PC-9 (cell line): ENCODE data around the gene EGF. TPM values are rescaled to one million over a fixed set of nuclear protein-coding genes. Genes with fewer than 3 reads are reported as not detected.

Experiments
- BruUV-seq: library from RNA; stranded (reverse); fragments of 400-500 nt; replicated peaks from 2 replicates; lab custom pipeline; 2021; lab: Mats Ljungman, UMichigan
- CTCF ChIA-PET: fragments of 300-600 bp; sonication (Branson Sonifier 250); formaldehyde crosslinking; loops from one replicate; lab custom pipeline; 2022; ENCODE audit warnings: antibody characterized with exemption; lab: Charles Lee
- POLR2A ChIA-PET: fragments of 300-600 bp; sonication (Branson Sonifier 250); formaldehyde crosslinking; loops from one replicate; lab custom pipeline; 2022; ENCODE audit warnings: antibody characterized with exemption; ENCODE audit not compliant: unreplicated experiment; lab: Charles Lee
- DNase-seq, 2 experiments: peaks; one replicate each; pipeline versions ENCODE4 v3.0.0 to v3.0.0-alpha.2; 2015 to 2022; ENCODE audit warnings: mixed read lengths in 1 of 2
- H2AFZ ChIP-seq: fragments of 200-600 bp; sonication (generic); 2 replicates; pipeline ENCODE4 v1.8.1; 2017; ENCODE audit warnings: antibody characterized with exemption
- H3F3A ChIP-seq: fragments of 200-600 bp; sonication (generic); 2 replicates; pipeline ENCODE4 v1.8.1; 2017; ENCODE audit warnings: antibody characterized with exemption, mild to moderate bottlenecking, low read depth; ENCODE audit not compliant: insufficient read depth
- H3K27ac ChIP-seq: fragments of 200-600 bp; sonication (generic); 2 replicates; pipeline ENCODE4 v1.6.1; 2016; ENCODE audit warnings: mixed run types
- H3K27me3 ChIP-seq: fragments of 200-600 bp; sonication (generic); 2 replicates; pipeline ENCODE4 v1.6.1; 2016; ENCODE audit warnings: low read depth, mixed run types; ENCODE audit not compliant: insufficient read depth
- H3K36me3 ChIP-seq: fragments of 200-600 bp; sonication (generic); 2 replicates; pipeline ENCODE4 v1.6.1; 2016; ENCODE audit warnings: low read depth, mixed run types
- H3K4me1 ChIP-seq: fragments of 200-600 bp; sonication (generic); replicated peaks from 2 replicates; pipeline ENCODE4 v1.6.1; 2016; ENCODE audit warnings: mixed run types; ENCODE audit not compliant: insufficient read depth
- H3K4me2 ChIP-seq: fragments of 200-600 bp; sonication (generic); 2 replicates; pipeline ENCODE4 v1.6.1; 2017; ENCODE audit warnings: mixed run types
- H3K4me3 ChIP-seq: fragments of 200-600 bp; sonication (generic); 2 replicates; pipeline ENCODE4 v1.6.1; 2016; ENCODE audit warnings: mixed run types
- H3K79me2 ChIP-seq: fragments of 200-600 bp; sonication (generic); 2 replicates; pipeline ENCODE4 v1.6.1; 2017; ENCODE audit warnings: low read depth, mixed run types
- H3K9me2 ChIP-seq: fragments of 200-600 bp; sonication (generic); 2 replicates; pipeline ENCODE4 v1.8.1; 2017; ENCODE audit warnings: mild to moderate bottlenecking; ENCODE audit not compliant: insufficient read depth
- H3K9me3 ChIP-seq: fragments of 200-600 bp; sonication (generic); 2 replicates; pipeline ENCODE4 v1.8.1; 2016; ENCODE audit warnings: low read depth; ENCODE audit not compliant: insufficient read depth
- H4K20me1 ChIP-seq: fragments of 200-600 bp; sonication (generic); 2 replicates; pipeline ENCODE4 v1.8.1; 2017; ENCODE audit not compliant: insufficient read depth
- EZH2 ChIP-seq: fragments of 200-600 bp; sonication (generic); IDR thresholded peaks from 2 replicates; pipeline ENCODE4 v1.8.0; 2017; ENCODE audit warnings: antibody characterized with exemption, low read depth
- intact Hi-C: fragments of 100-400 bp; cut with micrococcal nuclease; formaldehyde crosslinking; loops from one replicate; pipeline ENCODE4 v1.10.0; 2022; ENCODE audit not compliant: unreplicated experiment
- total RNA-seq: library from RNA; stranded (reverse); gene quantifications from 2 replicates; pipeline ENCODE4 v1.2.3, GENCODE V29; 2021
- TF ChIP-seq, protein P1 (sequence below): fragments of 200-600 bp; sonication (generic); conservative IDR thresholded peaks from 2 replicates; pipeline ENCODE4 v1.6.1; 2017; ENCODE audit warnings: mixed run types, antibody characterized with exemption, mild to moderate bottlenecking, moderate library complexity

The EGF gene
- total RNA-seq, 1 experiment from 2014 or later, result 20.4 TPM

DNA sequence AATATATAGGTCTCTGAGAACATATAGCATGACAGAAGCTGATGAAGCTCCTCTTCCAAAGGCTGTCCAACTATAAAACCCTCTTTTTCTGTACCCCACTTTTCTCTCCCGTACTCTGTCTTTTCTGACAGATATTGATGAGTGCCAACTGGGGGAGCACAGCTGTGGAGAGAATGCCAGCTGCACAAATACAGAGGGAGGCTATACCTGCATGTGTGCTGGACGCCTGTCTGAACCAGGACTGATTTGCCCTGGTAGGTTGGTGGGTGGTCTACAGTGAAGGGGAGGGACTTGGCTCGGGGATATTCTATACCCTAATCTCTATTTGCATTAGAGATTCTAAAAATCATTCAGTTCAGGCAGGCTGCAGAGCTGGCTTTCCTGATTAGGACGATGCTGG, 80.4 kb downstream of the EGF start:
- no peaks in the 10 kb centered on the region for H4K20me1 ChIP-seq
- ChIA-PET CTCF (no interaction called here), POLR2A (no interaction called here)
- H2AFZ ChIP-seq, result no peak overlapping the region
- H3K9me3 ChIP-seq, result no peaks in the 10 kb centered on the region
- BruUV-seq, result no TSS peak
- peaks cover 13% of the 10 kb centered on the region for H3K4me1 ChIP-seq
- H3K27ac ChIP-seq, result no peak overlapping the region
- intact Hi-C loops, result no loop called here
- H3K4me2 ChIP-seq, result no peak overlapping the region
- H3K79me2 ChIP-seq, result no peaks in the 10 kb centered on the region
- DNase-seq, result no peak
- H3K4me3 ChIP-seq, result no peak overlapping the region
- H3K9me2 ChIP-seq, result no peaks in the 10 kb centered on the region
- no peaks in the 10 kb centered on the region for H3K36me3 ChIP-seq
- no peaks in the 10 kb centered on the region for H3F3A ChIP-seq
- TF ChIP-seq, protein P1, sequence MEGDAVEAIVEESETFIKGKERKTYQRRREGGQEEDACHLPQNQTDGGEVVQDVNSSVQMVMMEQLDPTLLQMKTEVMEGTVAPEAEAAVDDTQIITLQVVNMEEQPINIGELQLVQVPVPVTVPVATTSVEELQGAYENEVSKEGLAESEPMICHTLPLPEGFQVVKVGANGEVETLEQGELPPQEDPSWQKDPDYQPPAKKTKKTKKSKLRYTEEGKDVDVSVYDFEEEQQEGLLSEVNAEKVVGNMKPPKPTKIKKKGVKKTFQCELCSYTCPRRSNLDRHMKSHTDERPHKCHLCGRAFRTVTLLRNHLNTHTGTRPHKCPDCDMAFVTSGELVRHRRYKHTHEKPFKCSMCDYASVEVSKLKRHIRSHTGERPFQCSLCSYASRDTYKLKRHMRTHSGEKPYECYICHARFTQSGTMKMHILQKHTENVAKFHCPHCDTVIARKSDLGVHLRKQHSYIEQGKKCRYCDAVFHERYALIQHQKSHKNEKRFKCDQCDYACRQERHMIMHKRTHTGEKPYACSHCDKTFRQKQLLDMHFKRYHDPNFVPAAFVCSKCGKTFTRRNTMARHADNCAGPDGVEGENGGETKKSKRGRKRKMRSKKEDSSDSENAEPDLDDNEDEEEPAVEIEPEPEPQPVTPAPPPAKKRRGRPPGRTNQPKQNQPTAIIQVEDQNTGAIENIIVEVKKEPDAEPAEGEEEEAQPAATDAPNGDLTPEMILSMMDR, result no peak
- no peaks in the 10 kb centered on the region for H3K27me3 ChIP-seq

DNA sequence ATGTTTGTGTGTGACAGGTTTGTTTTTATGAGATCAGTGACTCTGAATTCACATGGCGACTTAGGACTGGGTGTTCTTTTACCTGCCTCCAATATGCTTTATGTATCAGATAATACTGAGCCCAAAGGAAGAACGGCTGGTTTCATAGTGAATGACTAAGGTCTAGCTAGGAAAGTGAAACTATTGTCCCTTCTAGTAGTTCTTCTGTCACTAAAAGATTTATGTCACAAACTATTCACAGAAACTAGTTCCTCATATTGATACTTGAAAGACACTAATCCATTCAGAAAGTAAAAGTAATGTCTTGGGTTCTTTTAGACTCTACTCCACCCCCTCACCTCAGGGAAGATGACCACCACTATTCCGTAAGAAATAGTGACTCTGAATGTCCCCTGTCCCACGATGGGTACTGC, 81.7 kb downstream of the EGF start:
- Histone ChIP-seq H3K79me2 (no peaks in the 10 kb centered on the region), H3K9me3 (no peaks in the 10 kb centered on the region), H3K4me3 (no peak overlapping the region), H2AFZ (no peak overlapping the region), H4K20me1 (no peaks in the 10 kb centered on the region), H3K4me2 (no peak overlapping the region), H3F3A (no peaks in the 10 kb centered on the region), H3K9me2 (no peaks in the 10 kb centered on the region), H3K27ac (no peak overlapping the region), H3K27me3 (no peaks in the 10 kb centered on the region), H3K4me1 (peaks cover 1% of the 10 kb centered on the region; the same call in 1 of the 2 replicates), H3K36me3 (no peaks in the 10 kb centered on the region)
- ChIA-PET CTCF (no interaction called here), POLR2A (no interaction called here)
- intact Hi-C loops, result no loop called here
- DNase-seq, result no peak
- no peak for TF ChIP-seq EZH2
- TF ChIP-seq, protein P1, result no peak
- BruUV-seq, result no TSS peak

GRCh38 chr4:109996526-109996925, 83.8 kb downstream of the EGF start:
- Histone ChIP-seq H3K4me1 (no peaks in the 10 kb centered on the region), H3K27ac (no peak overlapping the region), H3K4me2 (no peak overlapping the region), H2AFZ (no peak overlapping the region), H4K20me1 (no peaks in the 10 kb centered on the region), H3K9me3 (no peaks in the 10 kb centered on the region), H3K27me3 (no peaks in the 10 kb centered on the region), H3F3A (no peaks in the 10 kb centered on the region), H3K79me2 (no peaks in the 10 kb centered on the region), H3K9me2 (no peaks in the 10 kb centered on the region), H3K4me3 (no peak overlapping the region), H3K36me3 (no peaks in the 10 kb centered on the region)
- intact Hi-C loops, result no loop called here
- ChIA-PET CTCF (interaction anchor here (0.6 kb wide), 1 partner anchor 46 kb away, joined by 15 read pairs; no protein-coding TSS in a partner anchor), POLR2A (no interaction called here)
- TF ChIP-seq, protein P1, result no peak
- no peak for TF ChIP-seq EZH2
- DNase-seq, result no peak
- BruUV-seq, result no TSS peak
